HepG2 (cell line): ENCODE measurements around the gene TUBB4B. TPM values are rescaled to one million over a fixed set of nuclear protein-coding genes. Genes with fewer than 3 reads are reported as not detected.

Experiments
- BCLAF1 ChIP-seq: fragments of 450-650 bp; IDR thresholded peaks from 2 replicates; pipeline ENCODE4 v1.6.1; 2017; ENCODE audit warnings: mild to moderate bottlenecking
- CREB1 ChIP-seq, 2 experiments: fragments of 450-650 bp in 1 of 2; IDR thresholded peaks; 2 replicates each; pipeline ENCODE4 v1.6.1; 2016 to 2017; ENCODE audit warnings: control low read depth in 1 of 2, mild to moderate bottlenecking in 1 of 2, missing compliant biosample characterization in 1 of 2, missing genetic modification characterization in 1 of 2
- GFI1 ChIP-seq: sonication (generic); formaldehyde crosslinking; IDR thresholded peaks from 2 replicates; pipeline ENCODE4 v1.5.0; 2020; ENCODE audit warnings: missing genetic modification reagents, mild to moderate bottlenecking, borderline replicate concordance
- HNF1B ChIP-seq: sonication (generic); formaldehyde crosslinking; IDR thresholded peaks from 2 replicates; pipeline ENCODE4 v1.5.1; 2020; ENCODE audit warnings: mild to moderate bottlenecking, moderate library complexity, missing genetic modification reagents
- HOXA9 ChIP-seq: sonication (generic); formaldehyde crosslinking; IDR thresholded peaks from 2 replicates; pipeline ENCODE4 v1.8.1; 2022; ENCODE audit warnings: missing genetic modification reagents, mild to moderate bottlenecking, moderate library complexity, borderline replicate concordance
- KLF12 ChIP-seq: sonication (generic); formaldehyde crosslinking; IDR thresholded peaks from 2 replicates; pipeline ENCODE4 v1.4.0; 2020; ENCODE audit warnings: missing genetic modification reagents, borderline replicate concordance
- MXI1 ChIP-seq: IDR thresholded peaks from 3 replicates; pipeline ENCODE4 v1.6.1; 2012; ENCODE audit warnings: low read depth, low read length, inconsistent platforms, borderline replicate concordance
- MZF1 ChIP-seq: sonication (generic); formaldehyde crosslinking; IDR thresholded peaks from 2 replicates; pipeline ENCODE4 v1.8.1; 2023; ENCODE audit warnings: mild to moderate bottlenecking, missing genetic modification reagents, borderline replicate concordance
- NFIB ChIP-seq: sonication (generic); formaldehyde crosslinking; IDR thresholded peaks from 2 replicates; pipeline ENCODE4 v1.9.0; 2021; ENCODE audit warnings: missing genetic modification reagents, mild to moderate bottlenecking, borderline replicate concordance
- SALL1 ChIP-seq: sonication (generic); formaldehyde crosslinking; IDR thresholded peaks from 2 replicates; pipeline ENCODE4 v1.8.0; 2022; ENCODE audit warnings: mild to moderate bottlenecking, missing genetic modification reagents
- SMC3 ChIP-seq: IDR thresholded peaks from 2 replicates; pipeline ENCODE4 v1.6.1; 2011; ENCODE audit warnings: low read length, improper control_type of control experiment
- SNRNP70 ChIP-seq: fragments of 200-400 bp; formaldehyde crosslinking; IDR thresholded peaks from 2 replicates; pipeline ENCODE4 v1.6.1; 2017; ENCODE audit warnings: mild to moderate bottlenecking, low read depth, low read length, moderate library complexity
- TEAD3 ChIP-seq: optimal IDR thresholded peaks from 2 replicates; pipeline ENCODE3; 2016; ENCODE audit warnings: borderline replicate concordance
- ZFP82 ChIP-seq: sonication (generic); formaldehyde crosslinking; IDR thresholded peaks from 2 replicates; pipeline ENCODE4 v1.5.1; 2020; ENCODE audit warnings: mild to moderate bottlenecking, missing genetic modification reagents, borderline replicate concordance
- ZNF343 ChIP-seq: sonication (generic); formaldehyde crosslinking; IDR thresholded peaks from 2 replicates; pipeline ENCODE4 v1.4.0; 2020; ENCODE audit warnings: mild to moderate bottlenecking, missing genetic modification reagents
- ZNF446 ChIP-seq: sonication (generic); formaldehyde crosslinking; IDR thresholded peaks from 2 replicates; pipeline ENCODE4 v1.5.0; 2020; ENCODE audit warnings: mild to moderate bottlenecking, missing genetic modification reagents
- ZNF749 ChIP-seq: sonication (generic); formaldehyde crosslinking; IDR thresholded peaks from 2 replicates; pipeline ENCODE4 v1.8.0; 2022; ENCODE audit warnings: mild to moderate bottlenecking, missing genetic modification reagents, moderate library complexity, borderline replicate concordance
- polyA plus RNA-seq, 8 experiments: library from polyadenylated mRNA; depleted of rRNA in 3 of 8; stranded (reverse) in 7 of 8; unstranded in 1 of 8; fragments of >200 nt; fragmentation: Illumina TruSeq in 4 of 8; extraction: Trizol in 4 of 8; gene quantifications; 2 replicates each; pipeline versions ENCODE4 v1.2.1 to v1.2.3, GENCODE V29; 2011 to 2016; ENCODE audit warnings: low read depth in 4 of 8, missing spikeins in 1 of 8, mixed read lengths in 1 of 8; ENCODE audit not compliant: insufficient read depth in 1 of 8
- total RNA-seq, 5 experiments: library from RNA; depleted of rRNA; stranded (reverse); fragments of >200 nt; fragmentation: Illumina TruSeq; extraction: Trizol; gene quantifications; 2 replicates each; pipeline ENCODE4 v1.2.3, GENCODE V29; 2016; ENCODE audit warnings: low read depth in 1 of 5
- TF ChIP-seq, protein P1 (sequence below): sonication (generic); formaldehyde crosslinking; IDR thresholded peaks from 2 replicates; pipeline ENCODE4 v1.4.0; 2020; ENCODE audit warnings: missing genetic modification reagents

The TUBB4B gene
- total and polyA plus RNA-seq, 2 of the 13 experiments (the other 11 are each of a cell fraction or from before 2014, with no cell fraction given) = 182 to 412 TPM

GRCh38 chr9:137205126-137206069, 35.7 kb upstream of the TUBB4B start, which contains the start of the genes NDOR1 and TMEM203 (continued):
- TF ChIP-seq MZF1 (CRISPR knock-in tag) (no peak), ZNF343 (CRISPR knock-in tag) (no peak), KLF12 (CRISPR knock-in tag) (peak; percentile 55; the same call in 1 of the 2 replicates), HNF1B (peak; percentile 83), SALL1 (CRISPR knock-in tag) (peak; percentile 77), ZNF446 (peak; percentile 45; the same call in 1 of the 2 replicates), GFI1 (CRISPR knock-in tag) (no peak; the same call in 1 of the 2 replicates), ZNF749 (CRISPR knock-in tag) (no peak; the same call in 1 of the 2 replicates), MXI1 (peak; percentile 90; the same call in 1 of the 3 replicates), CREB1 (IDR thresholded peaks at IDR 0.05) (peak; percentile 95), CREB1 (CRISPR knock-in tag; IDR thresholded peaks at IDR 0.05) (peak; percentile 96), NFIB (no peak), TEAD3 (CRISPR knock-in tag) (peak; percentile 43), SNRNP70 (no peak), BCLAF1 (no peak), HOXA9 (CRISPR knock-in tag) (peak; percentile 54; the same call in 1 of the 2 replicates), ZFP82 (CRISPR knock-in tag) (peak; percentile 62; the same call in 1 of the 2 replicates), SMC3 (no peak)
- TF ChIP-seq, protein P1, sequence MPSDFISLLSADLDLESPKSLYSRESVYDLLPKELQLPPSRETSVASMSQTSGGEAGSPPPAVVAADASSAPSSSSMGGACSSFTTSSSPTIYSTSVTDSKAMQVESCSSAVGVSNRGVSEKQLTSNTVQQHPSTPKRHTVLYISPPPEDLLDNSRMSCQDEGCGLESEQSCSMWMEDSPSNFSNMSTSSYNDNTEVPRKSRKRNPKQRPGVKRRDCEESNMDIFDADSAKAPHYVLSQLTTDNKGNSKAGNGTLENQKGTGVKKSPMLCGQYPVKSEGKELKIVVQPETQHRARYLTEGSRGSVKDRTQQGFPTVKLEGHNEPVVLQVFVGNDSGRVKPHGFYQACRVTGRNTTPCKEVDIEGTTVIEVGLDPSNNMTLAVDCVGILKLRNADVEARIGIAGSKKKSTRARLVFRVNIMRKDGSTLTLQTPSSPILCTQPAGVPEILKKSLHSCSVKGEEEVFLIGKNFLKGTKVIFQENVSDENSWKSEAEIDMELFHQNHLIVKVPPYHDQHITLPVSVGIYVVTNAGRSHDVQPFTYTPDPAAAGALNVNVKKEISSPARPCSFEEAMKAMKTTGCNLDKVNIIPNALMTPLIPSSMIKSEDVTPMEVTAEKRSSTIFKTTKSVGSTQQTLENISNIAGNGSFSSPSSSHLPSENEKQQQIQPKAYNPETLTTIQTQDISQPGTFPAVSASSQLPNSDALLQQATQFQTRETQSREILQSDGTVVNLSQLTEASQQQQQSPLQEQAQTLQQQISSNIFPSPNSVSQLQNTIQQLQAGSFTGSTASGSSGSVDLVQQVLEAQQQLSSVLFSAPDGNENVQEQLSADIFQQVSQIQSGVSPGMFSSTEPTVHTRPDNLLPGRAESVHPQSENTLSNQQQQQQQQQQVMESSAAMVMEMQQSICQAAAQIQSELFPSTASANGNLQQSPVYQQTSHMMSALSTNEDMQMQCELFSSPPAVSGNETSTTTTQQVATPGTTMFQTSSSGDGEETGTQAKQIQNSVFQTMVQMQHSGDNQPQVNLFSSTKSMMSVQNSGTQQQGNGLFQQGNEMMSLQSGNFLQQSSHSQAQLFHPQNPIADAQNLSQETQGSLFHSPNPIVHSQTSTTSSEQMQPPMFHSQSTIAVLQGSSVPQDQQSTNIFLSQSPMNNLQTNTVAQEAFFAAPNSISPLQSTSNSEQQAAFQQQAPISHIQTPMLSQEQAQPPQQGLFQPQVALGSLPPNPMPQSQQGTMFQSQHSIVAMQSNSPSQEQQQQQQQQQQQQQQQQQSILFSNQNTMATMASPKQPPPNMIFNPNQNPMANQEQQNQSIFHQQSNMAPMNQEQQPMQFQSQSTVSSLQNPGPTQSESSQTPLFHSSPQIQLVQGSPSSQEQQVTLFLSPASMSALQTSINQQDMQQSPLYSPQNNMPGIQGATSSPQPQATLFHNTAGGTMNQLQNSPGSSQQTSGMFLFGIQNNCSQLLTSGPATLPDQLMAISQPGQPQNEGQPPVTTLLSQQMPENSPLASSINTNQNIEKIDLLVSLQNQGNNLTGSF (CRISPR knock-in tag) = no peak
